SU-DHL-6 (cell line): ENCODE data around the gene LHX3.

Experiments used
- H2AFZ ChIP-seq: fragments of 200-600 bp; sonication (generic); 2 replicates; pipeline ENCODE4 v1.6.1; 2014; ENCODE audit warnings: low read depth, mild to moderate bottlenecking, moderate library complexity, mixed read lengths, antibody characterized with exemption, low read length; ENCODE audit not compliant: severe bottlenecking
- H3F3A ChIP-seq: fragments of 200-600 bp; shearing (Covaris generic); 2 replicates; pipeline ENCODE4 v1.6.0; 2016; ENCODE audit warnings: antibody characterized with exemption, mild to moderate bottlenecking; ENCODE audit not compliant: insufficient read depth
- H3K27ac ChIP-seq: fragments of 200-600 bp; sonication (generic); 2 replicates; pipeline ENCODE4 v1.5.1; 2016; ENCODE audit warnings: low read depth, mild to moderate bottlenecking, low read length, moderate library complexity, mixed read lengths
- H3K27me3 ChIP-seq: fragments of 200-600 bp; sonication (generic), shearing (Covaris generic); 2 replicates; pipeline ENCODE4 v1.6.0; 2014; ENCODE audit warnings: mild to moderate bottlenecking, low read length
- H3K36me3 ChIP-seq: fragments of 200-600 bp; sonication (generic); 2 replicates; pipeline ENCODE4 v1.6.1; 2014; ENCODE audit warnings: mild to moderate bottlenecking, low read length, mixed read lengths
- H3K4me2 ChIP-seq: fragments of 300-600, 200-600 bp; shearing (Covaris generic), sonication (generic); 2 replicates; pipeline ENCODE4 v1.6.0; 2014; ENCODE audit warnings: low read length, low read depth, mild to moderate bottlenecking; ENCODE audit not compliant: poor library complexity, severe bottlenecking
- H3K4me3 ChIP-seq: fragments of 200-600 bp; sonication (generic); 2 replicates; pipeline ENCODE4 v1.5.1; 2014; ENCODE audit warnings: antibody characterized with exemption, low read length, mild to moderate bottlenecking, mixed read lengths; ENCODE audit not compliant: insufficient read depth, poor library complexity, severe bottlenecking
- H3K79me2 ChIP-seq: fragments of 200-600 bp; sonication (generic); 2 replicates; pipeline ENCODE4 v1.6.1; 2014; ENCODE audit warnings: mild to moderate bottlenecking, low read length, moderate library complexity; ENCODE audit not compliant: insufficient read depth
- H3K9ac ChIP-seq: fragments of 200-600 bp; sonication (generic); 2 replicates; pipeline ENCODE4 v1.7.0; 2014; ENCODE audit warnings: mild to moderate bottlenecking, low read length
- H3K9me2 ChIP-seq: fragments of 200-600 bp; sonication (generic); replicated peaks from 2 replicates; pipeline ENCODE4 v1.6.1; 2014; ENCODE audit warnings: low read length; ENCODE audit not compliant: insufficient read depth
- H3K9me3 ChIP-seq: fragments of 200-600 bp; sonication (generic); 2 replicates; pipeline ENCODE4 v1.6.1; 2014; ENCODE audit warnings: low read length, mixed read lengths; ENCODE audit not compliant: insufficient read depth
- H4K20me1 ChIP-seq: fragments of 200-600 bp; sonication (generic); 2 replicates; pipeline ENCODE4 v1.6.1; 2014; ENCODE audit warnings: low read depth, mild to moderate bottlenecking, antibody characterized with exemption, low read length, moderate library complexity, mixed read lengths
- EZH2phosphoT487 ChIP-seq: fragments of 200-600 bp; sonication (generic), shearing (Covaris generic); conservative IDR thresholded peaks from 2 replicates; pipeline ENCODE4 v1.6.1; 2018; ENCODE audit warnings: mild to moderate bottlenecking, antibody characterized with exemption, low read length, moderate library complexity, mixed read lengths
- TF ChIP-seq, protein P1 (sequence below): fragments of 200-600 bp; sonication (generic); IDR thresholded peaks from one replicate; pipeline ENCODE4 v1.5.1; 2017; ENCODE audit warnings: antibody characterized with exemption, mild to moderate bottlenecking, low read length, moderate library complexity; ENCODE audit not compliant: insufficient read depth, poor library complexity, severe bottlenecking

The LHX3 gene

DNA sequence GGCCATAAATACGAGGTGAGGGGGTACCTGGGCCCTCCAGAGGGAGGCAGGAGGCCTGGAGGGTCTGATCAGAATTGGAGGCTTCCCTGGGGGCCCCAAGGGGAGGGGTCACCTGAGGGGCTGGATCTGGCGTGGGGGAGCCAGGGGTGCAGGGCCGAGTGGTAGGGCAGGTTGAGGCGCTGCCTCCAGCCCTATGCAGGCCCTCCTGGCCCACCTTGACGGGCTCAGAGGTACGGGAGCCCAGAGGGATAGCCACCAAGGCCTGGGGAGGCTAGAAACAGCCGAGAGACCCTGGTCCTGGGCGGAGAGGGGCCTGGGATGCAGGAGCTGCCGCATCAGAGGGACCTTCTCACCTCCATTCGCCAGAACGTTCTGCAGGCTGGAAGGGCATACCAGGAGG, 24.3 kb downstream of the LHX3 start:
- Histone ChIP-seq H3K9me3 (no peaks in the 10 kb centered on the region), H4K20me1 (no peaks in the 10 kb centered on the region), H3K36me3 (no peaks in the 10 kb centered on the region), H3K27me3 (no peaks in the 10 kb centered on the region), H3K9me2 (no peaks in the 10 kb centered on the region), H3K4me3 (no peak overlapping the region), H3K4me2 (no peak overlapping the region), H2AFZ (no peak overlapping the region), H3K27ac (no peak overlapping the region), H3F3A (no peaks in the 10 kb centered on the region), H3K9ac (no peak overlapping the region), H3K79me2 (no peaks in the 10 kb centered on the region)
- TF ChIP-seq EZH2phosphoT487, result no peak

DNA sequence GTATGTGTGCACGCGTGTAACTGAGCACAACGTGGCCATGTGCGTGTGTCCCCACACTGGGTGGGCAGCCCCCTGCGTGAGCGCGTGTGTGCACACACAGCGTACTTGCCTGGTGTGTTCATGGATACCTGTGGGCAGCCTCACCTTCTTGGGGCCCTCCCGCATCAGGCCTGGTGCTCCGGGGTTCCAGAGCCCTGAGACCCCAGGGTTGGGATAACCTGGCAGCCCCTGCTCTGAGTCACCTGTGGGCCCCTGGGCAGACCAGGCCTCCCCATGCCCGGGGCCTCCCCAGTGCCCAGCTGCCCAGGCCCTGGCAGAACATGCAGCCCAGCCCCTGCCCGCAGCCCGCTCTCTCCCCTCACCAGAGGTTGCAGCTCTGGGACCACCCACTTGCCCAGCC, 25.2 kb downstream of the LHX3 start:
- Histone ChIP-seq H3K9me3 (no peaks in the 10 kb centered on the region), H3K4me3 (no peak overlapping the region), H3K27ac (no peak overlapping the region), H3K79me2 (no peaks in the 10 kb centered on the region), H2AFZ (no peak overlapping the region), H3K4me2 (no peak overlapping the region), H3K27me3 (no peaks in the 10 kb centered on the region), H3K9ac (no peak overlapping the region), H3K36me3 (no peaks in the 10 kb centered on the region), H3K9me2 (no peaks in the 10 kb centered on the region), H4K20me1 (no peaks in the 10 kb centered on the region), H3F3A (no peaks in the 10 kb centered on the region)
- TF ChIP-seq, protein P1, sequence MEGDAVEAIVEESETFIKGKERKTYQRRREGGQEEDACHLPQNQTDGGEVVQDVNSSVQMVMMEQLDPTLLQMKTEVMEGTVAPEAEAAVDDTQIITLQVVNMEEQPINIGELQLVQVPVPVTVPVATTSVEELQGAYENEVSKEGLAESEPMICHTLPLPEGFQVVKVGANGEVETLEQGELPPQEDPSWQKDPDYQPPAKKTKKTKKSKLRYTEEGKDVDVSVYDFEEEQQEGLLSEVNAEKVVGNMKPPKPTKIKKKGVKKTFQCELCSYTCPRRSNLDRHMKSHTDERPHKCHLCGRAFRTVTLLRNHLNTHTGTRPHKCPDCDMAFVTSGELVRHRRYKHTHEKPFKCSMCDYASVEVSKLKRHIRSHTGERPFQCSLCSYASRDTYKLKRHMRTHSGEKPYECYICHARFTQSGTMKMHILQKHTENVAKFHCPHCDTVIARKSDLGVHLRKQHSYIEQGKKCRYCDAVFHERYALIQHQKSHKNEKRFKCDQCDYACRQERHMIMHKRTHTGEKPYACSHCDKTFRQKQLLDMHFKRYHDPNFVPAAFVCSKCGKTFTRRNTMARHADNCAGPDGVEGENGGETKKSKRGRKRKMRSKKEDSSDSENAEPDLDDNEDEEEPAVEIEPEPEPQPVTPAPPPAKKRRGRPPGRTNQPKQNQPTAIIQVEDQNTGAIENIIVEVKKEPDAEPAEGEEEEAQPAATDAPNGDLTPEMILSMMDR, result no peak
- TF ChIP-seq EZH2phosphoT487, result no peak

DNA sequence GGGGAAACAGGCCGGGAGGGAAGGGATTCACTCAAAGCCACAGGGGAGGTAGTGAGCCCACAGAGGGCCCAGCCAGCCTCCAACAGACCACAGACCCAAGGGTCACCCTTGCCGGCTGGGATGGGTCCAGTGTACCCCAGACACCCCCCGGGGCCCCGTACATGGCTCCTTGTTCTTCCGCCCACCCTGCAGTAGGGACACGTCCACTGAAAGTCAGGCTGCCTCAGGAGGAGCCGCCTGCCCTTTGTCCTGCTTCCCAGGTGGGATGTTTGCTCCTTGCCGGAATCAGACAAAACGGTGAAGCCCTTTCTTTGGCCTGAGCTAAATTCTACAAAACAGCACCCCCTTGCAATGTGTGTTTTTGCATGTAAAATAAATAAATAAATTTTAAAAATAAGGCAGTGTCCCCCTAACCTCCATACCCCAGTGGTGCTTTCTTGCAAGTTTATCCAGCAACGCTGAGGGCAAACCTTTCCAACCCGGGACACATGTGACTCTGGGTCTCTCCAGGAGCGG, 25.8 kb downstream of the LHX3 start:
- Histone ChIP-seq H3K79me2 (no peaks in the 10 kb centered on the region), H3K27ac (no peak overlapping the region), H3K36me3 (no peaks in the 10 kb centered on the region), H3K4me3 (no peak overlapping the region), H2AFZ (no peak overlapping the region), H3K9ac (no peak overlapping the region), H3K9me3 (no peaks in the 10 kb centered on the region), H3K4me2 (no peak overlapping the region), H3F3A (no peaks in the 10 kb centered on the region), H3K27me3 (no peaks in the 10 kb centered on the region), H4K20me1 (no peaks in the 10 kb centered on the region), H3K9me2 (no peaks in the 10 kb centered on the region)
- TF ChIP-seq, protein P1, result no peak
- no peak for TF ChIP-seq EZH2phosphoT487

DNA sequence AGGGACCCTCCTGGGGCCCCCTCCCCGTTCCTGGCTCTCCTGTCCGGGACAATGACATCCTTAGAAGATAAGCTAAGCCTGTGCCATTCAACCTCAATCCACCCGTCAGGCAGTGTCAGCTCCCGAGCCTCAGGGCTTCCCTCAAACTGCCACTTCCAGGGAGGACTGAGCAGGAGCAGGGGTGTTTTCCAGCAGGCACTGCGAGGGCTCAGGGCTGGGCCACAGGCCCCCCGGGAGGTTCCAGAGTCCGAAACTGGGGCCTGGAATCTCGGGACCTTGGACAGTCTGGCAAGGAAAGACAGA, 26.2 kb downstream of the LHX3 start:
- no peak overlapping the region for H3K4me3 ChIP-seq
- H3K4me2 ChIP-seq, result no peak overlapping the region
- H3K27me3 ChIP-seq, result no peaks in the 10 kb centered on the region
- H3K9me3 ChIP-seq, result no peaks in the 10 kb centered on the region
- H3K9me2 ChIP-seq, result no peaks in the 10 kb centered on the region
- H3F3A ChIP-seq, result no peaks in the 10 kb centered on the region
- TF ChIP-seq, protein P1, result no peak
- TF ChIP-seq EZH2phosphoT487, result no peak
- H3K36me3 ChIP-seq, result no peaks in the 10 kb centered on the region
- H3K9ac ChIP-seq, result no peak overlapping the region
- H3K27ac ChIP-seq, result no peak overlapping the region
- no peaks in the 10 kb centered on the region for H3K79me2 ChIP-seq
- no peaks in the 10 kb centered on the region for H4K20me1 ChIP-seq
- H2AFZ ChIP-seq, result no peak overlapping the region
